Measurements from ENCODE around the gene KRTCAP3.
"Not testable (repeated sequence)": the region's sequence is repeated elsewhere in the genome, so short reads cannot be mapped to it uniquely, and the experiment has no call there.

The KRTCAP3 gene

GRCh38 chr2:27409321-27410073 is 32.7 kb upstream of the KRTCAP3 start, which contains the start of gene PPM1G:
Gene PPM1G, minus strand, starts transcription at chr2:27409591. Its CDS starts 169 bp downstream, at chr2:27409422.
- peak within 1 kb of the TSS; percentile 96 for H3K4me3 ChIP-seq (ENCODE audit: low read depth, low read length)
- TF ChIP-seq, protein P1, sequence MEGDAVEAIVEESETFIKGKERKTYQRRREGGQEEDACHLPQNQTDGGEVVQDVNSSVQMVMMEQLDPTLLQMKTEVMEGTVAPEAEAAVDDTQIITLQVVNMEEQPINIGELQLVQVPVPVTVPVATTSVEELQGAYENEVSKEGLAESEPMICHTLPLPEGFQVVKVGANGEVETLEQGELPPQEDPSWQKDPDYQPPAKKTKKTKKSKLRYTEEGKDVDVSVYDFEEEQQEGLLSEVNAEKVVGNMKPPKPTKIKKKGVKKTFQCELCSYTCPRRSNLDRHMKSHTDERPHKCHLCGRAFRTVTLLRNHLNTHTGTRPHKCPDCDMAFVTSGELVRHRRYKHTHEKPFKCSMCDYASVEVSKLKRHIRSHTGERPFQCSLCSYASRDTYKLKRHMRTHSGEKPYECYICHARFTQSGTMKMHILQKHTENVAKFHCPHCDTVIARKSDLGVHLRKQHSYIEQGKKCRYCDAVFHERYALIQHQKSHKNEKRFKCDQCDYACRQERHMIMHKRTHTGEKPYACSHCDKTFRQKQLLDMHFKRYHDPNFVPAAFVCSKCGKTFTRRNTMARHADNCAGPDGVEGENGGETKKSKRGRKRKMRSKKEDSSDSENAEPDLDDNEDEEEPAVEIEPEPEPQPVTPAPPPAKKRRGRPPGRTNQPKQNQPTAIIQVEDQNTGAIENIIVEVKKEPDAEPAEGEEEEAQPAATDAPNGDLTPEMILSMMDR (IDR thresholded peaks at IDR 0.05; ENCODE audit: borderline replicate concordance, insufficient read depth, low read depth, low read length), result no peak

- TF ChIP-seq, protein P1 (IDR thresholded peaks at IDR 0.05; ENCODE audit: borderline replicate concordance, insufficient read depth, low read depth, low read length), result no peak
- no peak overlapping the region for H3K4me3 ChIP-seq (ENCODE audit: low read depth, low read length)
Observed at GRCh38 chr2:27412419-27413152, 29.6 kb upstream of the KRTCAP3 start.

DNA sequence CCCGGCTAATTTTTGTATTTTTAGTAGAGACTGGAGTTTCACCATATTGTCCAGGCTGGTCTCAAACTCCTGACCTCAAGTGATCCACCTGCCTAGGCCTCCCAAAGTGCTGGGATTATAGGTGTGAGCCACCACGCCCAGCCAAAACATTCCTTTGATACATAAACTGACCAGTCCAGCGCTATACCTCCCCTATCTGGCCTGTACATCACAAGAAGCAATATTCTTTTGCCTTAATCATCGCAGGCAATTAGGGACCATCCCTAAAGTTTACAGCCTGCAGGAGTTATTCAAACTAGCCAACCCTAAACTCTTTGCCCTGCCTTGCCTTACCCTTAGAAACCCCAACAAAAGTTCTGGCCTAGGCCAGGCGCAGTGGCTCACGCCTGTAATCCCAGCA is 26.0 kb upstream of the KRTCAP3 start:
- no peak overlapping the region for H3K4me3 ChIP-seq (ENCODE audit: low read depth, low read length)
- TF ChIP-seq, protein P1 (IDR thresholded peaks at IDR 0.05; ENCODE audit: borderline replicate concordance, insufficient read depth, low read depth, low read length), result no peak

DNA sequence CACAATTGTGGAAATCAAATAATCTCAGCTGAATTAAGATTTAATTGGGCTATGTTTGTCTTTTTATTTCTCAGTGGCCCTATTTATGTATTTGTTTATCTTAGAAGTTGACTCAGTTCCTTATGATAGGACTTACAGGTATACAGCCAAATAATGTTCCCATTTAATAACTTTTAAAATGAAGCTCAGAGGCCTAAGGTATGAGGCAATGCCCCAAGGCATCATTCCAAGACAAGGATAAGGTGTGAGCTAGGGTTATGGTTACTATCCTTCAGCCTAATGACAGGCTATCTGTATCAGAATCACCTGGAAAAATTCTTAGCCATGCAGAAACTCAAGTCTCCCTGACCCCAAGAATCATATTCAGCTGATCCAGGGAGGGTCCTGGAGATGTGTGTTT is 21.2 kb upstream of the KRTCAP3 start:
- TF ChIP-seq, protein P1 (IDR thresholded peaks at IDR 0.05; ENCODE audit: borderline replicate concordance, insufficient read depth, low read depth, low read length), result no peak
- no peak overlapping the region for H3K4me3 ChIP-seq (ENCODE audit: low read depth, low read length)

GRCh38 chr2:27421660-27422250 is 20.4 kb upstream of the KRTCAP3 start:
- H3K4me3 ChIP-seq (ENCODE audit: low read depth, low read length), result no peak overlapping the region
- TF ChIP-seq, protein P1 (IDR thresholded peaks at IDR 0.05; ENCODE audit: borderline replicate concordance, insufficient read depth, low read depth, low read length), result no peak

DNA sequence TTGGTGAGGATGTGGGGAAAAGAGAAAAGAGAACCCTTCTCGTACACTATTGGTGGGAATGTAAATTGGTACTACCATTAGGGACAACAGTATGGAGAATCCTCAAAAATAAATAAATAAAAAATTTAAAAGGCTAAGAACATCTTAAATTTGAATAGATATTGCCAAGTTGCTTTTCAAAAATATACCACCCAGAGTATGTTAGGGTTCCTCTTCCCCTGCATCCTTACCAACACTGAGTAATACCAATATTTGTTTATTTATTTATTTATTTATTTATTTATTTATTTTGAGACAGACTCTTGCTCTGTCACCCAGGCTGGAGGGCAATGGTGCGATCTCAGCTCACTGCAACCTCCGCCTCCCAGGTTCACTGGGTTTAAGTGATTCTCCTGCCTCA is 19.2 kb upstream of the KRTCAP3 start:
- TF ChIP-seq, protein P1 (IDR thresholded peaks at IDR 0.05; ENCODE audit: borderline replicate concordance, insufficient read depth, low read depth, low read length), result no peak

GRCh38 chr2:27425039-27425438 is 17.1 kb upstream of the KRTCAP3 start:
- not testable (repeated sequence) for H3K4me3 ChIP-seq (ENCODE audit: low read depth, low read length)

More for the DNA sequence above, 19.2 kb upstream of the KRTCAP3 start:
- H3K4me3 ChIP-seq (ENCODE audit: low read depth, low read length), result no peak overlapping the region
